Keratinocyte (primary cell): ENCODE results near the gene SIGLEC5. TPM values are rescaled to one million over a fixed set of nuclear protein-coding genes. Genes with fewer than 3 reads are reported as not detected.

Experiments
- DNase-seq: peaks from one replicate; pipeline ENCODE4 v3.0.0-alpha.2; 2011; ENCODE audit warnings: low read depth, missing footprints, low spot score
- FAIRE-seq: peaks from 2 replicates; lab custom pipeline; 2011; peaks lifted over from hg19 to GRCh38; lab: Jason Lieb, UNC
- H2AFZ ChIP-seq: 2 replicates; pipeline ENCODE4 v1.6.0; 2012; ENCODE audit warnings: low read length, control low read depth, inconsistent platforms; ENCODE audit not compliant: control insufficient read depth
- H3K27ac ChIP-seq: 2 replicates; pipeline ENCODE4 v1.5.1; 2011; ENCODE audit warnings: low read length; ENCODE audit not compliant: control insufficient read depth, insufficient read depth
- H3K27me3 ChIP-seq: 3 replicates; pipeline ENCODE4 v1.6.0; 2011; ENCODE audit warnings: low read length; ENCODE audit not compliant: control insufficient read depth, insufficient read depth; ENCODE audit errors: extremely low read depth
- H3K36me3 ChIP-seq, 2 experiments: 2 replicates in 1 of 2; 3 replicates in 1 of 2; pipeline ENCODE4 v1.5.1; 2011; ENCODE audit warnings: low read length in 2 of 2, mild to moderate bottlenecking in 1 of 2; ENCODE audit not compliant: control insufficient read depth in 2 of 2, insufficient read depth in 2 of 2; ENCODE audit errors: extremely low read depth in 1 of 2
- H3K4me1 ChIP-seq: 3 replicates; pipeline ENCODE4 v1.5.1; 2011; ENCODE audit warnings: low read length; ENCODE audit not compliant: control insufficient read depth, insufficient read depth; ENCODE audit errors: extremely low read depth
- H3K4me2 ChIP-seq: 3 replicates; pipeline ENCODE4 v1.6.0; 2011; ENCODE audit warnings: low read depth, low read length; ENCODE audit not compliant: control insufficient read depth, insufficient read depth; ENCODE audit errors: extremely low read depth
- H3K4me3 ChIP-seq, 3 experiments: fragments of 200-600 bp in 1 of 3; sonication (generic) in 1 of 3; 2 replicates in 2 of 3; 3 replicates in 1 of 3; pipeline ENCODE4 v1.5.1; 2011 to 2016; ENCODE audit warnings: low read length in 3 of 3, mild to moderate bottlenecking in 3 of 3, control low read depth in 2 of 3, inconsistent platforms in 1 of 3, low read depth in 1 of 3, mixed read lengths in 1 of 3, mixed run types in 1 of 3, moderate library complexity in 1 of 3; ENCODE audit not compliant: control insufficient read depth in 2 of 3, insufficient read depth in 2 of 3; ENCODE audit errors: extremely low read depth in 1 of 3
- H3K79me2 ChIP-seq: 2 replicates; pipeline ENCODE4 v1.6.0; 2012; ENCODE audit warnings: low read length; ENCODE audit not compliant: control insufficient read depth, insufficient read depth
- H3K9ac ChIP-seq: 3 replicates; pipeline ENCODE4 v1.6.0; 2011; ENCODE audit warnings: low read length; ENCODE audit not compliant: control insufficient read depth, insufficient read depth; ENCODE audit errors: extremely low read depth
- H3K9me1 ChIP-seq: 3 replicates; pipeline ENCODE4 v1.6.0; 2011; ENCODE audit warnings: low read length; ENCODE audit not compliant: control insufficient read depth, insufficient read depth; ENCODE audit errors: extremely low read depth
- H3K9me3 ChIP-seq: 2 replicates; pipeline ENCODE4 v1.5.1; 2012; ENCODE audit warnings: low read depth, low read length; ENCODE audit not compliant: control insufficient read depth
- H4K20me1 ChIP-seq: 3 replicates; pipeline ENCODE4 v1.6.0; 2011; ENCODE audit warnings: low read length; ENCODE audit not compliant: control insufficient read depth, insufficient read depth; ENCODE audit errors: extremely low read depth
- EZH2 ChIP-seq: IDR thresholded peaks from one replicate; pipeline ENCODE4 v1.6.1; 2012; ENCODE audit warnings: inconsistent platforms, mild to moderate bottlenecking, low read length, moderate library complexity
- dilution Hi-C: fragments of 300-500 bp; cut with MboI; formaldehyde crosslinking; loops from one replicate; pipeline ENCODE4 v1.7.0; 2020; ENCODE audit warnings: low sequenced_read_pairs; ENCODE audit not compliant: extremely low pct_ligation_motif_present
- polyA plus RNA-seq, 5 experiments: library from polyadenylated mRNA; depleted of rRNA in 3 of 5; stranded (reverse) in 3 of 5; stranded (forward) in 1 of 5; unstranded in 1 of 5; fragments of >200 nt; gene quantifications; 1 replicate in 1 of 5; 2 replicates in 3 of 5; 3 replicates in 1 of 5; pipeline versions ENCODE4 v1.2.1 to v1.2.3, GENCODE V29; 2011 to 2012; ENCODE audit warnings: missing spikeins in 2 of 5, low read depth in 1 of 5, low replicate concordance in 1 of 5
- TF ChIP-seq, protein P1 (sequence below), 3 experiments: IDR thresholded peaks in 1 of 3; conservative IDR thresholded peaks in 1 of 3; optimal IDR thresholded peaks in 1 of 3; 2 replicates in 2 of 3; 3 replicates in 1 of 3; pipeline versions ENCODE3 to v1.5.1; 2011; ENCODE audit warnings: low read length in 3 of 3, mild to moderate bottlenecking in 3 of 3, moderate library complexity in 2 of 3, control low read depth in 1 of 3, inconsistent platforms in 1 of 3; ENCODE audit not compliant: insufficient read depth in 2 of 3; ENCODE audit errors: extremely low read depth in 1 of 3

Gene SIGLEC5
- polyA plus RNA-seq, 1 donor (not counting 4 experiments of a cell fraction or from before 2014, with no cell fraction given) = not detected

DNA sequence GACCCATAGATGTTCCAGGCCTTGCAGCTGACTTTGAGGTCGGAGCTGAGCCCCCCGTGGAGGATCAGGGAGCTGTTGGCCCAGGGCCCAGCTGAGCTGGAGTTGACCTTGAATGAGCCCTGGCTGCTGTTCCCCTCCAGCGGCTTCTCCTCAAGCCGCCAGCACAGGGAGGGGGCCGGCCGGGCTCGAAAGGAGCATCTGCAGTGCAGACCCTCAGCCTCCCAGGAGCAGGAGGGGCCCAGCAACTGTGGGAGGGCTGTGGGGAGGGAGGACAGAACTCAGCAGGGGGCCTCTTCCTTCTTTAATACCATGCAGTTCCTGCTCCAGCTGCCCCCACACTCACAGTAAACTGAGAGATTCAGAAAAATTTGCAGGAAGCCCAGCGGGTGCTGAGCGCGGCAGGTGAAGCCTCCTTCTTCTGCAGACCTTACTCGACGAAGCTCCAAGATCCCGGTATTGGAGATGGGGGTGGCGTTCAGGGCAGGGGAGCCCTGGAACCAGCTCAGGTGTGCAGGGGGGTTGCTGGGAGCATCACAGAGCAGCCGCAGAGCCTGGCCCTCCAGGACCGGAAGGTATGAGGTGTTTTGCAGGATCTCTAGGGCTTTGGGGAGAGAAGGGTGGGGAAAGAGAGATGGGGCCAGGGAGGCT, 2.6 kb downstream of the SIGLEC5 start:
- dilution Hi-C loops = no loop called here
- H4K20me1 ChIP-seq = no peaks in the 10 kb centered on the region

DNA sequence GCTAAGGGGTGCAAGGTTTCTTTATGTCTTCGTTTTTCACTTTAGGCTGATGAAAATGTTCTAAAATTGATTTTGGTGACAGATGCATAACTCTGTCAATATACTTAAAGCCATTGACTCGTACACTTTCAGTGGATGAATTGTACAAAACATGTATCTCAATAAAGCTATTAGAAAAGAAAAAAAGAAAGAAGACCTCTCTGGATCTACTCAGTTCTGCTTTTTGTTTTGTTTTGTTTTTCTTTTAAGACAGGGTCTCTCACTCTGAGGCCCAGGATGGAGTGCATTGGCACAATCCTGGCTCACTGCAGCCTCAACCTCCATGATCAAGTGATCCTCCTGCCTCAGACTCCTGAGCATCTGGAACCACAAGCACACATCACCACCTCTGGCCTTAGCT, 3.5 kb downstream of the SIGLEC5 start:
- H3K4me2 ChIP-seq = no peak overlapping the region
- no peaks in the 10 kb centered on the region for H3K36me3 ChIP-seq
- no peaks in the 10 kb centered on the region for H3K4me1 ChIP-seq
- no peak overlapping the region for H3K27ac ChIP-seq
- dilution Hi-C loops = no loop called here
- no peak for FAIRE-seq
- no peaks in the 10 kb centered on the region for H4K20me1 ChIP-seq
- no peak overlapping the region for H2AFZ ChIP-seq
- TF ChIP-seq, protein P1, sequence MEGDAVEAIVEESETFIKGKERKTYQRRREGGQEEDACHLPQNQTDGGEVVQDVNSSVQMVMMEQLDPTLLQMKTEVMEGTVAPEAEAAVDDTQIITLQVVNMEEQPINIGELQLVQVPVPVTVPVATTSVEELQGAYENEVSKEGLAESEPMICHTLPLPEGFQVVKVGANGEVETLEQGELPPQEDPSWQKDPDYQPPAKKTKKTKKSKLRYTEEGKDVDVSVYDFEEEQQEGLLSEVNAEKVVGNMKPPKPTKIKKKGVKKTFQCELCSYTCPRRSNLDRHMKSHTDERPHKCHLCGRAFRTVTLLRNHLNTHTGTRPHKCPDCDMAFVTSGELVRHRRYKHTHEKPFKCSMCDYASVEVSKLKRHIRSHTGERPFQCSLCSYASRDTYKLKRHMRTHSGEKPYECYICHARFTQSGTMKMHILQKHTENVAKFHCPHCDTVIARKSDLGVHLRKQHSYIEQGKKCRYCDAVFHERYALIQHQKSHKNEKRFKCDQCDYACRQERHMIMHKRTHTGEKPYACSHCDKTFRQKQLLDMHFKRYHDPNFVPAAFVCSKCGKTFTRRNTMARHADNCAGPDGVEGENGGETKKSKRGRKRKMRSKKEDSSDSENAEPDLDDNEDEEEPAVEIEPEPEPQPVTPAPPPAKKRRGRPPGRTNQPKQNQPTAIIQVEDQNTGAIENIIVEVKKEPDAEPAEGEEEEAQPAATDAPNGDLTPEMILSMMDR (optimal IDR thresholded peaks at IDR 0.05 in 1 of 3, IDR thresholded peaks at IDR 0.05 in 1 of 3, conservative IDR thresholded peaks at IDR 0.05 in 1 of 3; ENCODE audit: extremely low read depth in 1 of 3, insufficient read depth in 2 of 3, low read length in 3 of 3) = no peak
- no peak for TF ChIP-seq EZH2
- no peaks in the 10 kb centered on the region for H3K27me3 ChIP-seq
- H3K79me2 ChIP-seq = no peaks in the 10 kb centered on the region
- H3K9me3 ChIP-seq = no peaks in the 10 kb centered on the region
- no peaks in the 10 kb centered on the region for H3K9me1 ChIP-seq
- no peak overlapping the region for H3K4me3 ChIP-seq
- H3K9ac ChIP-seq = no peak overlapping the region
- DNase-seq = no peak

More for the DNA sequence above, 2.6 kb downstream of the SIGLEC5 start:
- FAIRE-seq = no peak
- no peak overlapping the region for H3K4me2 ChIP-seq
- DNase-seq = no peak
- H3K9ac ChIP-seq = no peak overlapping the region
- H2AFZ ChIP-seq = no peak overlapping the region
- H3K4me1 ChIP-seq = no peaks in the 10 kb centered on the region
- H3K9me1 ChIP-seq = no peaks in the 10 kb centered on the region
- no peak overlapping the region for H3K4me3 ChIP-seq
- H3K27ac ChIP-seq = no peak overlapping the region
- no peaks in the 10 kb centered on the region for H3K9me3 ChIP-seq
- TF ChIP-seq, protein P1 (optimal IDR thresholded peaks at IDR 0.05 in 1 of 3, IDR thresholded peaks at IDR 0.05 in 1 of 3, conservative IDR thresholded peaks at IDR 0.05 in 1 of 3; ENCODE audit: extremely low read depth in 1 of 3, insufficient read depth in 2 of 3, low read length in 3 of 3) = no peak
- no peak for TF ChIP-seq EZH2
- no peaks in the 10 kb centered on the region for H3K79me2 ChIP-seq
- H3K27me3 ChIP-seq = no peaks in the 10 kb centered on the region
- H3K36me3 ChIP-seq = no peaks in the 10 kb centered on the region
